ENCODE results near the gene BCAP31. TPM values are rescaled to one million over a fixed set of nuclear protein-coding genes. Genes with fewer than 3 reads are reported as not detected.
"Not testable (repeated sequence)": the region's sequence is repeated elsewhere in the genome, so short reads cannot be mapped to it uniquely, and the experiment has no call there.

The BCAP31 gene
- total RNA-seq, 1 experiment from 2014 or later = 371 TPM

DNA sequence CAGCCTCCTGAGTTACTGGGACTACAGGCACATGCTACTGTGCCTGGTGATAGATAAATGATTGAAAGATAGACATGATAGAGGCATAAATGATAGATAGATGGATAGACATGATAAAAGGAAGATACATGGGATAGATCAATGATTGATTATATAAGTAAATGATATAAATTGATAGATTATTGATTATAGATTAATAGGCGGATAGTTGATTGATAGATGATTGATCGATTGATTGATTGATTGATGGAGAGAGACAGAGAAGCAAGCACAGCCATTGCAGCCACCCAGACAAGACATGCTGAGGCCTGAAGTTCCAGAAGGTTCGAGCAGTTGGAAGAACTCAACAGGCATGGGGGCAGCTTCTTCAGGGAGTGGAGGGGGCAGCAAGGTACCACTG lies 22.2 kb upstream of the BCAP31 start:
- CTCF ChIA-PET = no interaction called here
- TF ChIP-seq, protein P1, sequence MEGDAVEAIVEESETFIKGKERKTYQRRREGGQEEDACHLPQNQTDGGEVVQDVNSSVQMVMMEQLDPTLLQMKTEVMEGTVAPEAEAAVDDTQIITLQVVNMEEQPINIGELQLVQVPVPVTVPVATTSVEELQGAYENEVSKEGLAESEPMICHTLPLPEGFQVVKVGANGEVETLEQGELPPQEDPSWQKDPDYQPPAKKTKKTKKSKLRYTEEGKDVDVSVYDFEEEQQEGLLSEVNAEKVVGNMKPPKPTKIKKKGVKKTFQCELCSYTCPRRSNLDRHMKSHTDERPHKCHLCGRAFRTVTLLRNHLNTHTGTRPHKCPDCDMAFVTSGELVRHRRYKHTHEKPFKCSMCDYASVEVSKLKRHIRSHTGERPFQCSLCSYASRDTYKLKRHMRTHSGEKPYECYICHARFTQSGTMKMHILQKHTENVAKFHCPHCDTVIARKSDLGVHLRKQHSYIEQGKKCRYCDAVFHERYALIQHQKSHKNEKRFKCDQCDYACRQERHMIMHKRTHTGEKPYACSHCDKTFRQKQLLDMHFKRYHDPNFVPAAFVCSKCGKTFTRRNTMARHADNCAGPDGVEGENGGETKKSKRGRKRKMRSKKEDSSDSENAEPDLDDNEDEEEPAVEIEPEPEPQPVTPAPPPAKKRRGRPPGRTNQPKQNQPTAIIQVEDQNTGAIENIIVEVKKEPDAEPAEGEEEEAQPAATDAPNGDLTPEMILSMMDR (IDR thresholded peaks at IDR 0.05; ENCODE audit: unreplicated experiment) = no peak
- Mint-ChIP-seq H3K4me1 (ENCODE audit: low read depth, unreplicated experiment) (no peaks in the 10 kb centered on the region), H3K4me3 (ENCODE audit: low read depth, unreplicated experiment) (no peak overlapping the region), H3K9me3 (ENCODE audit: low read depth, unreplicated experiment) (no peaks in the 10 kb centered on the region), H3K27ac (ENCODE audit: unreplicated experiment) (no peak overlapping the region), H3K36me3 (ENCODE audit: insufficient read depth, unreplicated experiment) (no peaks in the 10 kb centered on the region), H3K27me3 (ENCODE audit: unreplicated experiment) (no peaks in the 10 kb centered on the region)
- intact Hi-C loops (cut with micrococcal nuclease; ENCODE audit: unreplicated experiment) = no loop called here
- no TSS peak for BruUV-seq (replicated peaks)
- DNase-seq = no peak

GRCh38 chrX:153745067-153745433 lies 20.9 kb upstream of the BCAP31 start:
- CTCF ChIA-PET; H3K27me3 Mint-ChIP-seq (ENCODE audit: unreplicated experiment); H3K36me3 Mint-ChIP-seq (ENCODE audit: insufficient read depth, unreplicated experiment); intact Hi-C loops (cut with micrococcal nuclease; ENCODE audit: unreplicated experiment); H3K4me3 Mint-ChIP-seq (ENCODE audit: low read depth, unreplicated experiment); H3K9me3 Mint-ChIP-seq (ENCODE audit: low read depth, unreplicated experiment); BruUV-seq (replicated peaks); DNase-seq; H3K4me1 Mint-ChIP-seq (ENCODE audit: low read depth, unreplicated experiment); H3K27ac Mint-ChIP-seq (ENCODE audit: unreplicated experiment): not testable (repeated sequence)

DNA sequence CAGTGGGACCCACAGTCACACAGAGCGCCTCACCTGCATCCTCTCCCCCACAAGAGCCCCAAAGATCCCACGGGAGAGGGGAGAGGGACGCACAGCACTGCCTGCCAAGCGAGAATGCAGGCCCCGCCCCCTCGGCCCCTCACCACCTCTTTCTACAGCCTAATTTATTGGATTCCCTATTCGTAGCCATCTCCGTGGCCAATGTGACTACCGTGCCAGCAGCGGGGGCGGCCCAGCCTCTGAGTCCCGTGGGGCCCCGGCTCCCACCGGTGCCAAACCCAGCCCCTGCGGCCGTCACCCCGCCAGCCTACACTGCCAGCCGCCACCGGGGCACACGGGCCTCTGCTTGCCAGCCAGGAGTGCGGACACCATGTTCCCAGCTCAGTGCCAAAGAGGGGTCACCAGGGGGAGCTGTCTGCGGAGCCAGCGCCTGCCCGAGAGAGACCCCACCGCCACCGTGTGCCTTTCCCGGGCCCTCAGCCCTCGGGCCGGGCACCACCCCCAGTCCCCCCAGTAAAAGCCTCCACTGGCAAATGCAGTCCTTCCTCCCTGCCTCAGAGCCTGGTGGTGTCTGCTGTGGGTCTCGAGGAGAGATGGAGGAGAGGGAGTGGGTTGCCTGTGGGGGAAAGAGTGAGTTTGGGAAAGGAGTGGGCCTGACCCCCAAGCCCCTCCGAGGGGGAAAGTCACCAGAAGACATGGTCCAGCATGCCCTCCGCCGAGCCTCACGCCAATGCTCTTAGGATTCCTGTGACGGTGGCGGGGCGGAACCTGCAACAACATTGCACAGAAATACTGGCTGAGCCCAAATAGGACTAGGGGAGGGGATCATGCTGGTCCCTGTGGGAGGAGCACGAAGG lies 20.3 kb upstream of the BCAP31 start:
- CTCF ChIA-PET = no interaction called here
- no TSS peak for BruUV-seq (replicated peaks)
- no peak for DNase-seq
- H3K27ac Mint-ChIP-seq (ENCODE audit: unreplicated experiment) = no peak overlapping the region
- H3K9me3 Mint-ChIP-seq (ENCODE audit: low read depth, unreplicated experiment) = no peaks in the 10 kb centered on the region
- H3K4me1 Mint-ChIP-seq (ENCODE audit: low read depth, unreplicated experiment) = no peaks in the 10 kb centered on the region
- intact Hi-C loops (cut with micrococcal nuclease; ENCODE audit: unreplicated experiment) = no loop called here
- H3K36me3 Mint-ChIP-seq (ENCODE audit: insufficient read depth, unreplicated experiment) = no peaks in the 10 kb centered on the region
- H3K27me3 Mint-ChIP-seq (ENCODE audit: unreplicated experiment) = no peaks in the 10 kb centered on the region
- TF ChIP-seq, protein P1 (IDR thresholded peaks at IDR 0.05; ENCODE audit: unreplicated experiment) = no peak
- no peak overlapping the region for H3K4me3 Mint-ChIP-seq (ENCODE audit: low read depth, unreplicated experiment)

DNA sequence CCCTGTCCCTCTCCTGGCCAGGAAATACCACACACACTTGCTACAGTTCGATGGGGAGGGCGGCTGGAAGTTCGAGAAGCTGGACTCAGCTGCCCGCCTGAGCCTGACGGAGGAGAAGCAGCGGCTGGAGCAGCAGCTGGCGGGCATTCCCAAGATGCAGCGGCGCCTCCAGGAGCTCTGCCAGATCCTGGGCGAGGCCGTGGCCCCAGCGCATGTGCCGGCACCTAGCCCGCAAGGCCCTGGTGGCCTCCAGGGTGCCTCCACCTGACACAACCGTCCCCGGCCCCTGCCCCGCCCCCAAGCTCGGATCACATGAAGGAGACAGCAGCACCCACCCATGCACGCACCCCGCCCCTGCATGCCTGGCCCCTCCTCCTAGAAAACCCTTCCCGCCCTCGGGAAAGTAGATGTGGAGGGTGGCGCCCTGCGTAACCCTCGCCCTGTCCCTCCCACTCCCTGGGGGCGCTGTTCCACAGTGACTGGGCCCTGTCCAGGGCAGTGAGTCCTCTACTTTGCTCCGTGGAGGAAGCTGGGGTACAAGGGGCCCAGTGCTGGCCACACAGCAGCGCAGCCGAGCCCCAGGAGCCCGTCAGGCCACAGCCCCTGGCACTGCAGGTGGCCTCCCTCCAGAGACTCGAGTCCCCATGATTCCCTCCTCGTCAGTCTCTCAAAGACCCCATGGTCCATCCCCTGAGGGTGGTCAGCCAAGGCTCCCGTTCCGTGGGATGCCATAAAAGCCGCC lies 19.5 kb upstream of the BCAP31 start:
- not testable (repeated sequence) for BruUV-seq (replicated peaks); H3K27ac Mint-ChIP-seq (ENCODE audit: unreplicated experiment)

GRCh38 chrX:153742796-153743467 lies 18.7 kb upstream of the BCAP31 start:
- H3K27ac Mint-ChIP-seq (ENCODE audit: unreplicated experiment); H3K4me1 Mint-ChIP-seq (ENCODE audit: low read depth, unreplicated experiment); H3K4me3 Mint-ChIP-seq (ENCODE audit: low read depth, unreplicated experiment); DNase-seq; H3K36me3 Mint-ChIP-seq (ENCODE audit: insufficient read depth, unreplicated experiment); CTCF ChIA-PET; intact Hi-C loops (cut with micrococcal nuclease; ENCODE audit: unreplicated experiment); BruUV-seq (replicated peaks); H3K9me3 Mint-ChIP-seq (ENCODE audit: low read depth, unreplicated experiment); H3K27me3 Mint-ChIP-seq (ENCODE audit: unreplicated experiment): not testable (repeated sequence)

More for the DNA sequence above, 19.5 kb upstream of the BCAP31 start:
- H3K4me3 Mint-ChIP-seq (ENCODE audit: low read depth, unreplicated experiment); H3K36me3 Mint-ChIP-seq (ENCODE audit: insufficient read depth, unreplicated experiment); H3K27me3 Mint-ChIP-seq (ENCODE audit: unreplicated experiment); H3K4me1 Mint-ChIP-seq (ENCODE audit: low read depth, unreplicated experiment); intact Hi-C loops (cut with micrococcal nuclease; ENCODE audit: unreplicated experiment); CTCF ChIA-PET; H3K9me3 Mint-ChIP-seq (ENCODE audit: low read depth, unreplicated experiment); DNase-seq: not testable (repeated sequence)

DNA sequence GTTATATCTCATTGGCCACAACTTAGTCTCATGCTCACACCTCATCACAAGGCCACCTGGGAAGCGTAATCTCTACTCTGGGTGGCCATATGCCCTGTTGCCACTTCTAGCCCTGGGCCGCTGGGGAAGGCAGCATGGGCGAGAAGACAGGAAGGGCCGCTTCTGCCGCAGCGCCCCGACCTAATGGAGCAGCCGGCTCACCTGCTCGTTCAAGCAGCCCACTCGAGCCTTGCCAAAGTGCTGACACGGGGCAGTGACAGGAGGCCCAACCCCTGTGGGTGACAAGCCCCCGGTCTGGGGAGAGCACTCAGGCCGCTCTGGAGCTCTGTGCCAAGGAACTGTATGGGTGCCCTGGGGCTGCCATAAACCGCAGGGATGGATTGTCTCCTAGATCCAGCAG lies 17.9 kb upstream of the BCAP31 start:
- H3K36me3 Mint-ChIP-seq (ENCODE audit: insufficient read depth, unreplicated experiment); DNase-seq; CTCF ChIA-PET; H3K9me3 Mint-ChIP-seq (ENCODE audit: low read depth, unreplicated experiment); H3K27me3 Mint-ChIP-seq (ENCODE audit: unreplicated experiment); H3K4me1 Mint-ChIP-seq (ENCODE audit: low read depth, unreplicated experiment); H3K27ac Mint-ChIP-seq (ENCODE audit: unreplicated experiment); BruUV-seq (replicated peaks); H3K4me3 Mint-ChIP-seq (ENCODE audit: low read depth, unreplicated experiment); intact Hi-C loops (cut with micrococcal nuclease; ENCODE audit: unreplicated experiment): not testable (repeated sequence)

Data from Calu3 (cell line).